HEK293 (cell line): ENCODE results near the gene COL1A1.
A peak's percentile ranks its signal among the peaks of the same experiment; 100 is the strongest.

Experiments
- BCL11B ChIP-seq: fragments of 450-650 bp; formaldehyde crosslinking; IDR thresholded peaks from 2 replicates; pipeline ENCODE4 v1.5.1; 2016; ENCODE audit warnings: low read depth, missing biosample characterization, missing genetic modification characterization
- EGR2 ChIP-seq: fragments of 450-650 bp; formaldehyde crosslinking; IDR thresholded peaks from 2 replicates; pipeline ENCODE4 v1.5.1; 2016; ENCODE audit warnings: low read depth, missing biosample characterization, missing genetic modification characterization
- FEZF1 ChIP-seq: fragments of 450-650 bp; formaldehyde crosslinking; IDR thresholded peaks from 2 replicates; pipeline ENCODE4 v1.5.1; 2016; ENCODE audit warnings: missing biosample characterization, missing genetic modification characterization
- KLF9 ChIP-seq: fragments of 450-650 bp; formaldehyde crosslinking; IDR thresholded peaks from 2 replicates; pipeline ENCODE4 v1.5.1; 2016; ENCODE audit warnings: missing biosample characterization, missing genetic modification characterization, low read depth
- SALL2 ChIP-seq: fragments of 450-650 bp; formaldehyde crosslinking; IDR thresholded peaks from 2 replicates; pipeline ENCODE4 v1.5.0; 2017; ENCODE audit warnings: missing biosample characterization, mild to moderate bottlenecking, missing genetic modification characterization, borderline replicate concordance
- SP7 ChIP-seq: fragments of 450-650 bp; formaldehyde crosslinking; IDR thresholded peaks from 2 replicates; pipeline ENCODE4 v1.5.1; 2016; ENCODE audit warnings: missing biosample characterization, missing genetic modification characterization
- WT1 ChIP-seq: fragments of 450-650 bp; formaldehyde crosslinking; IDR thresholded peaks from 2 replicates; pipeline ENCODE4 v1.5.1; 2016; ENCODE audit warnings: missing biosample characterization, missing genetic modification characterization
- ZIC2 ChIP-seq: fragments of 450-650 bp; formaldehyde crosslinking; IDR thresholded peaks from 2 replicates; pipeline ENCODE4 v1.5.1; 2016; ENCODE audit warnings: missing biosample characterization, missing genetic modification characterization
- ZNF239 ChIP-seq: fragments of 450-650 bp; formaldehyde crosslinking; IDR thresholded peaks from 2 replicates; pipeline ENCODE4 v1.5.1; 2016; ENCODE audit warnings: missing biosample characterization, missing genetic modification characterization
- ZNF248 ChIP-seq: fragments of 450-650 bp; formaldehyde crosslinking; IDR thresholded peaks from 2 replicates; pipeline ENCODE4 v1.5.1; 2017; ENCODE audit warnings: missing biosample characterization, missing genetic modification characterization
- ZNF350 ChIP-seq: fragments of 450-650 bp; formaldehyde crosslinking; IDR thresholded peaks from 2 replicates; pipeline ENCODE4 v1.5.0; 2017; ENCODE audit warnings: missing biosample characterization, mild to moderate bottlenecking, missing genetic modification characterization
- ZNF426 ChIP-seq: fragments of 450-650 bp; formaldehyde crosslinking; IDR thresholded peaks from 2 replicates; pipeline ENCODE4 v1.5.1; 2017; ENCODE audit warnings: missing biosample characterization, missing genetic modification characterization, mild to moderate bottlenecking, inconsistent platforms, moderate library complexity
- ZNF548 ChIP-seq: fragments of 450-650 bp; formaldehyde crosslinking; IDR thresholded peaks from 2 replicates; pipeline ENCODE4 v1.5.1; 2016; ENCODE audit warnings: missing biosample characterization, missing genetic modification characterization
- ZNF571 ChIP-seq: fragments of 450-650 bp; formaldehyde crosslinking; IDR thresholded peaks from 2 replicates; pipeline ENCODE4 v1.5.0; 2017; ENCODE audit warnings: missing biosample characterization, missing genetic modification characterization
- ZNF621 ChIP-seq: fragments of 450-650 bp; formaldehyde crosslinking; IDR thresholded peaks from 2 replicates; pipeline ENCODE4 v1.5.1; 2017; ENCODE audit warnings: missing biosample characterization, missing genetic modification characterization
- ZNF624 ChIP-seq: fragments of 450-650 bp; formaldehyde crosslinking; IDR thresholded peaks from 2 replicates; pipeline ENCODE4 v1.5.1; 2017; ENCODE audit warnings: missing biosample characterization, missing genetic modification characterization
- ZNF654 ChIP-seq: fragments of 450-650 bp; formaldehyde crosslinking; IDR thresholded peaks from 2 replicates; pipeline ENCODE4 v1.5.1; 2016; ENCODE audit warnings: low read depth, missing biosample characterization, missing genetic modification characterization
- ZNF660 ChIP-seq: fragments of 450-650 bp; IDR thresholded peaks from 2 replicates; pipeline ENCODE4 v1.5.1; 2018; ENCODE audit warnings: missing biosample characterization, mild to moderate bottlenecking, missing genetic modification characterization
- ZNF768 ChIP-seq: fragments of 450-650 bp; formaldehyde crosslinking; IDR thresholded peaks from 2 replicates; pipeline ENCODE4 v1.5.1; 2018; ENCODE audit warnings: missing biosample characterization, mild to moderate bottlenecking, missing genetic modification characterization
- TF ChIP-seq, protein P1 (sequence below): fragments of 450-650 bp; formaldehyde crosslinking; IDR thresholded peaks from 2 replicates; pipeline ENCODE4 v1.5.1; 2017; ENCODE audit warnings: missing biosample characterization, mild to moderate bottlenecking, missing genetic modification characterization, moderate library complexity
- TF ChIP-seq, protein P2 (sequence below): fragments of 450-650 bp; formaldehyde crosslinking; IDR thresholded peaks from 2 replicates; pipeline ENCODE4 v1.5.1; 2016; ENCODE audit warnings: missing biosample characterization, missing genetic modification characterization
- TF ChIP-seq, protein P3 (sequence below): fragments of 450-650 bp; formaldehyde crosslinking; IDR thresholded peaks from 2 replicates; pipeline ENCODE4 v1.5.1; 2016; ENCODE audit warnings: missing biosample characterization, missing genetic modification characterization
- TF ChIP-seq, protein P4 (sequence below): fragments of 450-650 bp; IDR thresholded peaks from 2 replicates; pipeline ENCODE4 v1.5.1; 2018; ENCODE audit warnings: missing biosample characterization, missing genetic modification characterization
- TF ChIP-seq, protein P5 (sequence below): fragments of 450-650 bp; formaldehyde crosslinking; IDR thresholded peaks from 2 replicates; pipeline ENCODE4 v1.5.1; 2017; ENCODE audit warnings: missing biosample characterization, missing genetic modification characterization
- TF ChIP-seq, protein P6 (sequence below): fragments of 450-650 bp; formaldehyde crosslinking; IDR thresholded peaks from 2 replicates; pipeline ENCODE4 v1.5.1; 2016; ENCODE audit warnings: missing biosample characterization, missing genetic modification characterization, low read depth
- TF ChIP-seq, protein P7 (sequence below): fragments of 450-650 bp; formaldehyde crosslinking; IDR thresholded peaks from 2 replicates; pipeline ENCODE4 v1.5.1; 2016; ENCODE audit warnings: missing biosample characterization, missing genetic modification characterization, low read depth

The COL1A1 gene

DNA sequence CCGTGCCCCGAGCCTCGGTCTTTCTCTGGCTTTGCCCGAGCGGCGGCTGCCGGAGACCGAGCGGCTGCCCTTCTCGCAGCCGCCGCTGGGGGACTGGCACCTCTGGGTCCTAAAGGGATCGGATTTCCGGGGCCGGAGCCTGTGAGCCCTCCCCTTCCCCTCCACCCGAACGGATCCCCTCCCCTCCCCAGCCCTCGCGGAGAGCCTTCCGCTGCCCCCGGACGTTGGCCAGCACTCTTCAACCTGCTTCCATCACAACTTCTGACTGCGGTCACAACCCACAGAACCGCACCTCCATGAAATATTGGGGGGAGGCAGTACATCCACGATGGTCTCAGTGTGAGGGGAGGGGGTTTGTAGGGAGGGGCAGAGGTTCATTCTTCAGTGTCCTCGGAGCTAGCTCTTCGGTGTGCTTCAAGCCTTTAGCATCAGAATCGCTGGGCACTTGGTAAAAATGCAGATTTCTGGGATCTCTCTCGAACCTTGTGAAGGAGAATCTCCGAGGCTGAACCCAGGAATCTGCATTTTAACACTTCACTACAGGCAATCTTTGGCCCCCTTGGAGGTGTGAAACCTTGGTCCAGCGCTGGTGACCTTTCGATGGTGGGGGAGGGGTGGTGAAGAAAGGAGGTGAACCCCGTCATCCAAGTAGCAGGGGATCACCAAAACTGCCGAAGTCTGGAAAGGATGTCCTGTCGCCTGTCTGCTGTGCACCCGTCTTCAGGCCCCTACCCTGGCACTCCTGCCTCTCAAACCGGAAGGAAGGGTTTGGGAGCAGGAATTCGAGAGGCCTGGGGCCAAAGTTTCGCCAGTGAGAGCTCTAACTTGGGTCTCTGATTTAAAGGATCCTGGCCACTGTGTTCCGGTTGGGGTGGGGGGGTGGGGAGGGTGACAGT, 50.1 kb downstream of the COL1A1 start (continued):
- TF ChIP-seq ZNF350 (tag by site-specific recombination) (no peak), ZIC2 (tag by site-specific recombination) (no peak), ZNF768 (tag by site-specific recombination) (no peak), FEZF1 (no peak), ZNF624 (tag by site-specific recombination) (no peak), ZNF426 (tag by site-specific recombination) (no peak), SP7 (tag by site-specific recombination) (peak; percentile 52), ZNF654 (tag by site-specific recombination) (no peak), BCL11B (no peak; the same call in none of the 2 replicates), ZNF660 (tag by site-specific recombination) (peak; percentile 38; the same call in 1 of the 2 replicates), ZNF248 (tag by site-specific recombination) (no peak), WT1 (tag by site-specific recombination) (peak; percentile 44; the same call in 1 of the 2 replicates), EGR2 (0 out of 2 replicates have a peak, but pooled peaks have one; percentile 5), SALL2 (tag by site-specific recombination) (no peak), ZNF548 (no peak), ZNF571 (tag by site-specific recombination) (no peak), ZNF239 (tag by site-specific recombination) (no peak), ZNF621 (tag by site-specific recombination) (no peak), KLF9 (no peak)
- TF ChIP-seq, protein P1, sequence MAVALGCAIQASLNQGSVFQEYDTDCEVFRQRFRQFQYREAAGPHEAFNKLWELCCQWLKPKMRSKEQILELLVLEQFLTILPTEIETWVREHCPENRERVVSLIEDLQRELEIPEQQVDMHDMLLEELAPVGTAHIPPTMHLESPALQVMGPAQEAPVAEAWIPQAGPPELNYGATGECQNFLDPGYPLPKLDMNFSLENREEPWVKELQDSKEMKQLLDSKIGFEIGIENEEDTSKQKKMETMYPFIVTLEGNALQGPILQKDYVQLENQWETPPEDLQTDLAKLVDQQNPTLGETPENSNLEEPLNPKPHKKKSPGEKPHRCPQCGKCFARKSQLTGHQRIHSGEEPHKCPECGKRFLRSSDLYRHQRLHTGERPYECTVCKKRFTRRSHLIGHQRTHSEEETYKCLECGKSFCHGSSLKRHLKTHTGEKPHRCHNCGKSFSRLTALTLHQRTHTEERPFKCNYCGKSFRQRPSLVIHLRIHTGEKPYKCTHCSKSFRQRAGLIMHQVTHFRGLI (tag by site-specific recombination): no peak
- TF ChIP-seq, protein P2, sequence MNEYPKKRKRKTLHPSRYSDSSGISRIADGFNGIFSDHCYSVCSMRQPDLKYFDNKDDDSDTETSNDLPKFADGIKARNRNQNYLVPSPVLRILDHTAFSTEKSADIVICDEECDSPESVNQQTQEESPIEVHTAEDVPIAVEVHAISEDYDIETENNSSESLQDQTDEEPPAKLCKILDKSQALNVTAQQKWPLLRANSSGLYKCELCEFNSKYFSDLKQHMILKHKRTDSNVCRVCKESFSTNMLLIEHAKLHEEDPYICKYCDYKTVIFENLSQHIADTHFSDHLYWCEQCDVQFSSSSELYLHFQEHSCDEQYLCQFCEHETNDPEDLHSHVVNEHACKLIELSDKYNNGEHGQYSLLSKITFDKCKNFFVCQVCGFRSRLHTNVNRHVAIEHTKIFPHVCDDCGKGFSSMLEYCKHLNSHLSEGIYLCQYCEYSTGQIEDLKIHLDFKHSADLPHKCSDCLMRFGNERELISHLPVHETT (tag by site-specific recombination): peak; percentile 54; the same call in 1 of the 2 replicates
- TF ChIP-seq, protein P3, sequence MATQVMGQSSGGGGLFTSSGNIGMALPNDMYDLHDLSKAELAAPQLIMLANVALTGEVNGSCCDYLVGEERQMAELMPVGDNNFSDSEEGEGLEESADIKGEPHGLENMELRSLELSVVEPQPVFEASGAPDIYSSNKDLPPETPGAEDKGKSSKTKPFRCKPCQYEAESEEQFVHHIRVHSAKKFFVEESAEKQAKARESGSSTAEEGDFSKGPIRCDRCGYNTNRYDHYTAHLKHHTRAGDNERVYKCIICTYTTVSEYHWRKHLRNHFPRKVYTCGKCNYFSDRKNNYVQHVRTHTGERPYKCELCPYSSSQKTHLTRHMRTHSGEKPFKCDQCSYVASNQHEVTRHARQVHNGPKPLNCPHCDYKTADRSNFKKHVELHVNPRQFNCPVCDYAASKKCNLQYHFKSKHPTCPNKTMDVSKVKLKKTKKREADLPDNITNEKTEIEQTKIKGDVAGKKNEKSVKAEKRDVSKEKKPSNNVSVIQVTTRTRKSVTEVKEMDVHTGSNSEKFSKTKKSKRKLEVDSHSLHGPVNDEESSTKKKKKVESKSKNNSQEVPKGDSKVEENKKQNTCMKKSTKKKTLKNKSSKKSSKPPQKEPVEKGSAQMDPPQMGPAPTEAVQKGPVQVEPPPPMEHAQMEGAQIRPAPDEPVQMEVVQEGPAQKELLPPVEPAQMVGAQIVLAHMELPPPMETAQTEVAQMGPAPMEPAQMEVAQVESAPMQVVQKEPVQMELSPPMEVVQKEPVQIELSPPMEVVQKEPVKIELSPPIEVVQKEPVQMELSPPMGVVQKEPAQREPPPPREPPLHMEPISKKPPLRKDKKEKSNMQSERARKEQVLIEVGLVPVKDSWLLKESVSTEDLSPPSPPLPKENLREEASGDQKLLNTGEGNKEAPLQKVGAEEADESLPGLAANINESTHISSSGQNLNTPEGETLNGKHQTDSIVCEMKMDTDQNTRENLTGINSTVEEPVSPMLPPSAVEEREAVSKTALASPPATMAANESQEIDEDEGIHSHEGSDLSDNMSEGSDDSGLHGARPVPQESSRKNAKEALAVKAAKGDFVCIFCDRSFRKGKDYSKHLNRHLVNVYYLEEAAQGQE (tag by site-specific recombination): peak; percentile 52; the same call in 1 of the 2 replicates
- TF ChIP-seq, protein P4, sequence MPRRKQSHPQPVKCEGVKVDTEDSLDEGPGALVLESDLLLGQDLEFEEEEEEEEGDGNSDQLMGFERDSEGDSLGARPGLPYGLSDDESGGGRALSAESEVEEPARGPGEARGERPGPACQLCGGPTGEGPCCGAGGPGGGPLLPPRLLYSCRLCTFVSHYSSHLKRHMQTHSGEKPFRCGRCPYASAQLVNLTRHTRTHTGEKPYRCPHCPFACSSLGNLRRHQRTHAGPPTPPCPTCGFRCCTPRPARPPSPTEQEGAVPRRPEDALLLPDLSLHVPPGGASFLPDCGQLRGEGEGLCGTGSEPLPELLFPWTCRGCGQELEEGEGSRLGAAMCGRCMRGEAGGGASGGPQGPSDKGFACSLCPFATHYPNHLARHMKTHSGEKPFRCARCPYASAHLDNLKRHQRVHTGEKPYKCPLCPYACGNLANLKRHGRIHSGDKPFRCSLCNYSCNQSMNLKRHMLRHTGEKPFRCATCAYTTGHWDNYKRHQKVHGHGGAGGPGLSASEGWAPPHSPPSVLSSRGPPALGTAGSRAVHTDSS (tag by site-specific recombination): no peak
- TF ChIP-seq, protein P5, sequence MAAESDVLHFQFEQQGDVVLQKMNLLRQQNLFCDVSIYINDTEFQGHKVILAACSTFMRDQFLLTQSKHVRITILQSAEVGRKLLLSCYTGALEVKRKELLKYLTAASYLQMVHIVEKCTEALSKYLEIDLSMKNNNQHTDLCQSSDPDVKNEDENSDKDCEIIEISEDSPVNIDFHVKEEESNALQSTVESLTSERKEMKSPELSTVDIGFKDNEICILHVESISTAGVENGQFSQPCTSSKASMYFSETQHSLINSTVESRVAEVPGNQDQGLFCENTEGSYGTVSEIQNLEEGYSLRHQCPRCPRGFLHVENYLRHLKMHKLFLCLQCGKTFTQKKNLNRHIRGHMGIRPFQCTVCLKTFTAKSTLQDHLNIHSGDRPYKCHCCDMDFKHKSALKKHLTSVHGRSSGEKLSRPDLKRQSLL (tag by site-specific recombination): no peak
- TF ChIP-seq, protein P6, sequence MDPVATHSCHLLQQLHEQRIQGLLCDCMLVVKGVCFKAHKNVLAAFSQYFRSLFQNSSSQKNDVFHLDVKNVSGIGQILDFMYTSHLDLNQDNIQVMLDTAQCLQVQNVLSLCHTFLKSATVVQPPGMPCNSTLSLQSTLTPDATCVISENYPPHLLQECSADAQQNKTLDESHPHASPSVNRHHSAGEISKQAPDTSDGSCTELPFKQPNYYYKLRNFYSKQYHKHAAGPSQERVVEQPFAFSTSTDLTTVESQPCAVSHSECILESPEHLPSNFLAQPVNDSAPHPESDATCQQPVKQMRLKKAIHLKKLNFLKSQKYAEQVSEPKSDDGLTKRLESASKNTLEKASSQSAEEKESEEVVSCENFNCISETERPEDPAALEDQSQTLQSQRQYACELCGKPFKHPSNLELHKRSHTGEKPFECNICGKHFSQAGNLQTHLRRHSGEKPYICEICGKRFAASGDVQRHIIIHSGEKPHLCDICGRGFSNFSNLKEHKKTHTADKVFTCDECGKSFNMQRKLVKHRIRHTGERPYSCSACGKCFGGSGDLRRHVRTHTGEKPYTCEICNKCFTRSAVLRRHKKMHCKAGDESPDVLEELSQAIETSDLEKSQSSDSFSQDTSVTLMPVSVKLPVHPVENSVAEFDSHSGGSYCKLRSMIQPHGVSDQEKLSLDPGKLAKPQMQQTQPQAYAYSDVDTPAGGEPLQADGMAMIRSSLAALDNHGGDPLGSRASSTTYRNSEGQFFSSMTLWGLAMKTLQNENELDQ (tag by site-specific recombination): no peak
- TF ChIP-seq, protein P7, sequence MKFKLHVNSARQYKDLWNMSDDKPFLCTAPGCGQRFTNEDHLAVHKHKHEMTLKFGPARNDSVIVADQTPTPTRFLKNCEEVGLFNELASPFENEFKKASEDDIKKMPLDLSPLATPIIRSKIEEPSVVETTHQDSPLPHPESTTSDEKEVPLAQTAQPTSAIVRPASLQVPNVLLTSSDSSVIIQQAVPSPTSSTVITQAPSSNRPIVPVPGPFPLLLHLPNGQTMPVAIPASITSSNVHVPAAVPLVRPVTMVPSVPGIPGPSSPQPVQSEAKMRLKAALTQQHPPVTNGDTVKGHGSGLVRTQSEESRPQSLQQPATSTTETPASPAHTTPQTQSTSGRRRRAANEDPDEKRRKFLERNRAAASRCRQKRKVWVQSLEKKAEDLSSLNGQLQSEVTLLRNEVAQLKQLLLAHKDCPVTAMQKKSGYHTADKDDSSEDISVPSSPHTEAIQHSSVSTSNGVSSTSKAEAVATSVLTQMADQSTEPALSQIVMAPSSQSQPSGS (tag by site-specific recombination): no peak
